B cell (primary cell): ENCODE measurements around the gene ZC3H12C.

Experiments
- CTCF ChIP-seq: fragments of 200-600 bp; IDR thresholded peaks from one replicate; pipeline ENCODE4 v1.8.0; 2022; ENCODE audit warnings: antibody characterized with exemption, mild to moderate bottlenecking
- EZH2 ChIP-seq: IDR thresholded peaks from 2 replicates; pipeline ENCODE4 v1.6.1; 2012; ENCODE audit warnings: borderline replicate concordance, low read depth, mild to moderate bottlenecking, moderate library complexity, low read length; ENCODE audit not compliant: insufficient read depth, poor library complexity, severe bottlenecking

- no peak for TF ChIP-seq CTCF
- no peak for TF ChIP-seq EZH2
Measured at GRCh38 chr11:110081462-110082376, 11.5 kb upstream of the ZC3H12C start.
